IPS DF 19.7 (cell line): Measurements from ENCODE around the gene LRPPRC.

Experiments
- DNase-seq: peaks from one replicate; pipeline ENCODE4 v3.0.0-alpha.2; 2013; ENCODE audit warnings: low read depth, low spot score

LRPPRC gene

GRCh38 chr2:43872151-43872550 is 123.6 kb downstream of the LRPPRC start:
- DNase-seq, result no peak

DNA sequence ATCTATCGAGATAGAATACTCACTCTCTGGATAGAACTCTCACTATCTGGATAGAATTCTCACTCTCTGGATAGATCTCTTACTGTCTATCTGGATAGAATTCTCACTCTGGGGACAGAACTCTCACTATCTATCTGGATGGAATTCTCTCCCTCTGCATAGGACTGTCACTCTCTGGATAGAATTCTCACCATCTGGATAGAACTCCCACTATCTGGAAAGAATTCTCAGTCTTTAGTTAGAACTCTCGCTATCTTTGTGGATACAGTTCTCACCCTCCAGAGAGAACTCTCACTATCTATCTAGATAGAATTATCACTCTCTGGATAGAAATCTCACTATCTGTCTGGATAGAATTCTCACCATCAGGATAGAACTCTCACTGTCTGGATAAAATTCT is 140.5 kb downstream of the LRPPRC start:
- DNase-seq, result no peak

DNA sequence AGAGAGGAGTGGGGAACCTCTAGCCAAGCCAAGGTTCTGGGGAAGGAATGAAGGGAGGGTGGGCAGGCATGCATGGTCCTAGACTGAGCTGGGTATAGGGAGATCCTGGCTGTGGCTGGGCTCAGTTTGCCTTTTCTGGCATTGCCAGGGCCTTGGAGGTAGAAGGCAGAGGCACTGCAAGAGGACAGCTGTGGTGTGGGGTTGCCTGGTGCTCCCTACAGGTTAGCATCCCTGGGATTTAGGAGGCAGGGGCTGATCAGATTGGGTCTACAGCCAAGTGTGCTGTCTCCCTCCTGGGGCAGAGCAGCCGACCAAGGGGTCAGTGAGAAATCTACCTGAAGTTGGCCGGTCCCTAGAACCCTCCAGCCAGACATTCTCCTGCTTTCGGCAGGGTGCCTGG is 141.1 kb downstream of the LRPPRC start:
- DNase-seq, result no peak

DNA sequence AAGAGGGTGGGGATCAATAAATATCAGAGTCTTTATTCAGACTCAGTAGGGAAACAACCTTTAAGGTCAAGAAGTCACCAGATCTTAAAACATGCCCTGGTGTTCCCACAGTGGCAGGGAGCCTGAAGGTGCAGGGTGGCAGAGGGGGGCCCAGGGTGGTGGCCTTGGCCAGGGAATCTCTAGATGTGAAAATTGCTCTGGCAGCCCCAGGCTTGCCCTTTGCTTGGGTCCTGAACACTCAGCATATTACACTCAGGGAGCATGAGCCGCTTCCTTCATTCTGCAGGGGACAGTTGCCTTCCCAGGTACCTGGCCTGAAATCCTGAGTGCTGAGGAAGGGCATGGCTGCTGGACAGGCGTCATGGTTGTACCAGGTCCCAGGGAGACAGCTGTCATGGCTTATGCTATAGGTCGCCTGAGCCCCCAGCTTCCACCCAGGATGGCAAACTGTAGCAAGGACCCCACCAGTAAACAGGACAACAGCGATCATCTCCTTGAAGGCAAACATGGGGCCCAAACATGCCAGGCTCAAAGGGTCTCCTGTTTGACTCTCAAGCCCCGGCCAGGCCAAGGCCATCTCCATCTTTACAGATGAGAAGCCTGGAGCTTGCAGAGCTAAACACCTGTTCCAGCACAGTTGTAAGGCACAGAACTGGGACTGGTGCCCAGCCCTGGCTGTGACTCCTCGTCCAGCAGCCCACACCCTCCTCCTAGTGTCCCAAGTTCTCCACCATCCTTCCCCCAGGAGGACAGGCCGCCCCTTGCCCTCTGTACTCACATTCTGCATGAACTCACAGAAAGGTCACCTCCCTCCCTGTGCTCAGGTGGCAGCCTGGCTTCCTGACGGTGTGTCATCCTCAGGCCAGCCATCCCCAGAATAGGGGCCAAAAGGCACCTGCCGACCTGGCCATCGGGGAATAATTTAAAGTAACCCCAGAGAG is 142.4 kb downstream of the LRPPRC start:
- DNase-seq, result no peak

GRCh38 chr2:43852196-43852730 is 143.5 kb downstream of the LRPPRC start:
- DNase-seq, result no peak

DNA sequence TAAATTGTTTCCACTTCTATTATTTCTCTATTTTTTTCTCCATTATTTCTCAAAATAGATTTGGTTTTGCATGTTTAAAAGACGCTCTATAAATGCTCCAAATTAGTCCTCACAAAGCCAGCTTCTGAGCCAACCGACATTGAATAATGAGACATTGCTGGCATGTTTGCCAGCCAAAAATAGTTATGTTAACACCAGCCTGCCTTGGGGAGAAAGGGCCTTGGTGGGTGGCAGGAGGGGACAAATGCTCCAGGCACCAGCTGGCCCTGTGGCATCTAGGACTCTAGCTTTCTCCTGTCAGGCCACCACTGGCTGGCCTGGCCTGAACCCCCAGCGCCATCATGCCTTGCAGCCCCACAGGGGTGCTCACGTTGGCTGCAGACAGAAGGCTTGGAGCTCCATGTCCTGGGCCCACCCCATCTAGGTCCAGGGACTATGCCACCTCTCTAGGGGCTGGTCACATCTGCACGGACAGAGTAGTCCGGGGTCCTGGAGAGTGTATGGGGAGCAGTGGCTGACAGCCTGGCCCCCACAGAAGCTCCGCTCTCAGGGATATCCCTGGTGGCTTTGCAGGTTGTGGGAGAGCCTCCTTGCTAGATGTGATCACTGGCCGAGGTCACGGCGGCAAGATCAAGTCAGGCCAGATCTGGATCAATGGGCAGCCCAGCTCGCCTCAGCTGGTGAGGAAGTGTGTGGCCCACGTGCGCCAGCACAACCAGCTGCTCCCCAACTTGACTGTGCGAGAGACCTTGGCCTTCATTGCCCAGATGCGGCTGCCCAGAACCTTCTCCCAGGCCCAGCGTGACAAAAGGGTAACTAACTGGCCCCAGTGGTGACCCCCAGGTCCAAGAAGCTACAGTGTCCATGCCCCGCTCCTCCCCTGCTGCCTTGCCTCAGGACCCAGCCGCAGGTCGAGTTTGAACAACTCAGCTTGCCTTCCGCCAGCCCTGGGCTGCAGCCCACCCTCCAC is 144.5 kb downstream of the LRPPRC start:
- no peak for DNase-seq

DNA sequence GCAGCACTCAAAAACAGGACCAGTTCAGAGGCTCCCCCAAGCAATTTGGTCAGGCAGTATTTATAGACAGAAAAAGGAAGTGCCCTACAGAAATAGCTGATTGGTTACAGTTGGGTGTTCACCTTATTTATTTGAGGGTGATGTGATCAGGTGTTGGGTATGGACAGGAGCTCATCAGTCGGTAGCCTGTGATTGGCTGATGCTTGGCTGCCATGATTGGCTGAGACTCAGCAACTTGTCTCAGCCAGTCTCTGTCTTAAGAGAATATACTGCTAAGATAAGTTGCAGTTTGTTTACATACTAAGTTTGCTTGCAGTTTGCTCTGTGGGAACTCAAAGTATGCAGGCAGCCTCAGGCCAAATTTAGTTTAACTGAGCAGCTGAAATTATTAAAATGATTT is 147.6 kb downstream of the LRPPRC start:
- no peak for DNase-seq

DNA sequence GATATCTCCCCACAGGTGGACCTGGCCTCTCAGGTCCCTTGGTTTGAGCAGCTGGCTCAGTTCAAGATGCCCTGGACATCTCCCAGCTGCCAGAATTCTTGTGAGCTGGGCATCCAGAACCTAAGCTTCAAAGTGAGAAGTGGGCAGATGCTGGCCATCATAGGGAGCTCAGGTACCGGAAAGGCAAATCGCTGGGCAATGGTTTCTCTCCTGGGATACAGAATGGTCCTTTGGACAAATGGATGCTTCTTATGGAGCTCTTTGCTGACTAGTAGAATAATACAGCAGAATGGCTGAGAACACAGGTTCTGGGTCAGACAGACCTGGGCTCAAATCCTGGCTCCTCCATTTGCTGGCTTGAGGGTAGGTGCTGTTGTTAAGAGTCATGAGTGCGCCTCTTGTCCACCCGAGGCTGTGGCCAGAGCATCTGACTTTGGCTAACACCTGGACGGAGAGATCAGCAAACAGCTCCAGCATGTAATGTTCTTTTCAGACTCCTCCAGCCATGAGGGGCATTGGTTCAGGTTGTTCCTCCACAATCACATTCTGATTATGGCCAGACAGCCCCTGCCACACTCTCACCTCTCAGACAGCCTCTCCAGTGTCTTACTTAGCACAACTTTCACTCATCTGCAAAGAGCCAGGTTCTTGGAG is 149.5 kb downstream of the LRPPRC start:
- DNase-seq, result no peak

- no peak for DNase-seq
These were observed 150.6 kb downstream of the LRPPRC start for GRCh38 chr2:43845181-43845580.

DNA sequence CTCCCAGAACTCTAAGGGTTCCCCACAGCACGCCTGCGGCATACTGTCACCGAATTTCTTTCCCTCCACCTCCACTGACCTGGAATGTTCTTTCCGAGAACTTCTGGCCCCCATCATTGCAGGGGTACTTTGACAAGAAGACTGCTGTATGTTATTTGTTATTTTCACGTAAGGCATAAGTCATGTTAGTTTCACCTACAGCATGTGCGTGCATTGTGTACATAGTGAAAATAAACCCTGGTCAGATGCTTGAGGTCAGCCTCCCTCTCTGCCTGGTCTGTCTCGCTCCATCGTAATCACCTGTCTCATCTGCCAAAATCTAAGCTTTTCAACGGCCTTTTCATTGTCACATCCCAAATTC is 152.9 kb downstream of the LRPPRC start:
- DNase-seq, result no peak

DNA sequence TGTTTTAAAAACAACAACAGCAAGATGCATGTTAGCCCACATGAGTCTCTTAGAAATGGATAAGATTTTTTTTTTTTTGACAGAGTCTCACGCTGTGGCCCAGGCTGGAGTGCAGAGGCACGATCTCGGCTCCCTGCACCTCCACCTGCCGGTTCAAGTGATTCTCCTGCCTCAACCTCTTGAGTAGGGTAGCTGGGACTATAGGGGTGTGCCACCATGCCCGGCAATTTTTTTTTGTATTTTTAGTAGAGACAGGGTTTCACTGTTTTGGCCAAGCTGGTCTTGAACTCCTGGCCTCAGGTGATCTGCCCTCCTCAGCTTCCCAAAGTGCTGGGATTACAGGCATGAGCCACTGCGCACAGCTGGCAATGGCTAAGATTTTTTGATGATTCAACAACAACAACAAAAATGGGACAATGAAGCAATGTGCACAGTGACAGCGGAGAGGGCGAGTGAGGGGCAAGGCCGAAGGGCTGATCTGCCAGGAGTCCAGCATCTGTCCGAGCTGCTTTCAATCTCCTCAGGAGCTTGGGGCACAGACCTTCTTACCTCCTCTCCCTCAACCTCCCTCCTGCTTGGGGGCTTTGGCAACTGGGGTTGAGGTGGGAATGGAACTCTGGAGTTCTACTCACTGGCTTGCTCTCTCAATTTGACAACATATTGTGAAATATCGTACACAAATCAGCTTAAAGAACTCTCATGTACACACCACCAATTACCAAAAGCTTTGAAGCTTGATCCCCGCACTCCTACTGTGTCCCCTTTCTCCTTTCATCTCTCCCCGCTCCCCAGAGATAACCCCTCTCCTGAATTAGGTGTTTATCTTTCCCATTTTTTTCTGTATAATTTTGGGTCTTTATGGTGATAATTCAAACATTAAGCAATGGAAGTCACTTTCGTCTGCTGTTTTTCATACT is 153.6 kb downstream of the LRPPRC start:
- DNase-seq, result no peak

DNA sequence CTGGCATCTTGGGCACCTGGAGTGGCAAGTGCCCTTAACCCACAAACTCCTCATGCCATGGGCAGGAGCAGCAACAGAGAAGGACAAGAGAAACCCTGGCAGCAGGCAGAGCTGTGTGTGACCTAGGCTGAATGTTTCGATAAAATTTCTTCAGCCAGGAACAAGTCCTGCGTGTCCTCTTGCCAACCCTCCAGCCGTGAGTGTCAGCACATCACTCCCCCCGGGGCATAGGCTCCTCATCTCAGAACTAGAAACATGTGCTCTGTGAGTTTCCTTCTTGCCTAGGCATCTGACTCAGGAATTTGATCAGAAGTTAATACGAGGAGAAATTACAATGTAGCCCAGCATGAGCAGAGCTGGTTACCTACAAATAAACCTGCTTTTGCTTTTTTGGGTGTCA is 154.8 kb downstream of the LRPPRC start:
- no peak for DNase-seq

- DNase-seq, result no peak
These were observed 155.8 kb downstream of the LRPPRC start for GRCh38 chr2:43839776-43840564.

GRCh38 chr2:43838560-43839267 is 157.1 kb downstream of the LRPPRC start, which contains the start of the genes ABCG5 and ABCG8:
TSS of gene ABCG5 (minus strand) at chr2:43838839. CDS start at chr2:43838679, 160 bp downstream.
TSS of gene ABCG8 (plus strand) at chr2:43838971. CDS start at chr2:43839054, 83 bp downstream.
- no peak for DNase-seq

GRCh38 chr2:43837831-43838559 is 157.8 kb downstream of the LRPPRC start:
- DNase-seq, result no peak

DNA sequence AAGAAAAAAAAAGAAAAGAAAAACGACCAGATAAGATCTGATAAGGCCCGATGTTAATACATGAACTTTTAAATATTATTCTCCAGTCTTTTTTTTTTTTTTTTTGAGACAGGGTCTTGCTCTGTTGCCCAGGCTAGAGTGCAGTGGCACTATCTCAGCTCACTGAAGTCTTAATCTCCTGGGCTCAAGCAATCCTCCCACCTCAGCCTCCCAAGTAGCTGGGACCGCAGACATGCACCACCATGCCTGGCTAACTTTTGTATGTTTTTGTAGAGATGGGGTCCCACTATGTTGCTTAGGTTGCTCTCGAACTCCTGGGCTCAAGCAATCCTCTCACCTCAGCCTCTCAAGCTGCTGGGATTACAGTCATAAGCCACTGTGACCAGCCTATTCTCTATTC is 158.8 kb downstream of the LRPPRC start:
- DNase-seq, result no peak
